ENCODE data around the gene GRIP1.

GRIP1 gene

DNA sequence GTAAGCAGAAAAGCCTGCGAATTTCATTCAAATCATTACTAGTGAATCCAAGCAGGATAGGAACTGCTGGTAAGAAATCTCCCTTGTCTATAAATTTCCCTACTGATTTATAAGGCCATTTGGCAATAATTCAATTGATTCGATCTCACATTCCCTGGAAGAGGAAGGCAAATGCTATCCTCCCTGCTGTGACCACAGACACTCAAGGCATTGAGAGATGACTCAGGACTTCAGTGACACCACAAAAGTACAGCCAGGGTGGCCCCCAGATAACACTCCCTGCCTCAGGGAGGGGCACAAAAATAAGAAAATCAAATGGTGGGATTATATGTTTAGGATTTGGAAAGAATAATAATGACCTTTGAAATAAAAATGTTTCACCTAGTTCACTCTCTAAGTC, 162.7 kb downstream of the GRIP1 start:
- no peak overlapping the region for H3K4me3 ChIP-seq (replicated peaks; ENCODE audit: insufficient read depth, low read length)
- no peak overlapping the region for H3K27ac ChIP-seq (replicated peaks)
- TF ChIP-seq GABPA (IDR thresholded peaks at IDR 0.05; ENCODE audit: low read depth) = no peak
- no peak for TF ChIP-seq SPI1 (IDR thresholded peaks at IDR 0.05; ENCODE audit: borderline replicate concordance, low read depth)
- TF ChIP-seq, protein P1, sequence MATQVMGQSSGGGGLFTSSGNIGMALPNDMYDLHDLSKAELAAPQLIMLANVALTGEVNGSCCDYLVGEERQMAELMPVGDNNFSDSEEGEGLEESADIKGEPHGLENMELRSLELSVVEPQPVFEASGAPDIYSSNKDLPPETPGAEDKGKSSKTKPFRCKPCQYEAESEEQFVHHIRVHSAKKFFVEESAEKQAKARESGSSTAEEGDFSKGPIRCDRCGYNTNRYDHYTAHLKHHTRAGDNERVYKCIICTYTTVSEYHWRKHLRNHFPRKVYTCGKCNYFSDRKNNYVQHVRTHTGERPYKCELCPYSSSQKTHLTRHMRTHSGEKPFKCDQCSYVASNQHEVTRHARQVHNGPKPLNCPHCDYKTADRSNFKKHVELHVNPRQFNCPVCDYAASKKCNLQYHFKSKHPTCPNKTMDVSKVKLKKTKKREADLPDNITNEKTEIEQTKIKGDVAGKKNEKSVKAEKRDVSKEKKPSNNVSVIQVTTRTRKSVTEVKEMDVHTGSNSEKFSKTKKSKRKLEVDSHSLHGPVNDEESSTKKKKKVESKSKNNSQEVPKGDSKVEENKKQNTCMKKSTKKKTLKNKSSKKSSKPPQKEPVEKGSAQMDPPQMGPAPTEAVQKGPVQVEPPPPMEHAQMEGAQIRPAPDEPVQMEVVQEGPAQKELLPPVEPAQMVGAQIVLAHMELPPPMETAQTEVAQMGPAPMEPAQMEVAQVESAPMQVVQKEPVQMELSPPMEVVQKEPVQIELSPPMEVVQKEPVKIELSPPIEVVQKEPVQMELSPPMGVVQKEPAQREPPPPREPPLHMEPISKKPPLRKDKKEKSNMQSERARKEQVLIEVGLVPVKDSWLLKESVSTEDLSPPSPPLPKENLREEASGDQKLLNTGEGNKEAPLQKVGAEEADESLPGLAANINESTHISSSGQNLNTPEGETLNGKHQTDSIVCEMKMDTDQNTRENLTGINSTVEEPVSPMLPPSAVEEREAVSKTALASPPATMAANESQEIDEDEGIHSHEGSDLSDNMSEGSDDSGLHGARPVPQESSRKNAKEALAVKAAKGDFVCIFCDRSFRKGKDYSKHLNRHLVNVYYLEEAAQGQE (IDR thresholded peaks at IDR 0.05; ENCODE audit: insufficient replicate concordance, low read depth) = no peak
- TF ChIP-seq, protein P2, sequence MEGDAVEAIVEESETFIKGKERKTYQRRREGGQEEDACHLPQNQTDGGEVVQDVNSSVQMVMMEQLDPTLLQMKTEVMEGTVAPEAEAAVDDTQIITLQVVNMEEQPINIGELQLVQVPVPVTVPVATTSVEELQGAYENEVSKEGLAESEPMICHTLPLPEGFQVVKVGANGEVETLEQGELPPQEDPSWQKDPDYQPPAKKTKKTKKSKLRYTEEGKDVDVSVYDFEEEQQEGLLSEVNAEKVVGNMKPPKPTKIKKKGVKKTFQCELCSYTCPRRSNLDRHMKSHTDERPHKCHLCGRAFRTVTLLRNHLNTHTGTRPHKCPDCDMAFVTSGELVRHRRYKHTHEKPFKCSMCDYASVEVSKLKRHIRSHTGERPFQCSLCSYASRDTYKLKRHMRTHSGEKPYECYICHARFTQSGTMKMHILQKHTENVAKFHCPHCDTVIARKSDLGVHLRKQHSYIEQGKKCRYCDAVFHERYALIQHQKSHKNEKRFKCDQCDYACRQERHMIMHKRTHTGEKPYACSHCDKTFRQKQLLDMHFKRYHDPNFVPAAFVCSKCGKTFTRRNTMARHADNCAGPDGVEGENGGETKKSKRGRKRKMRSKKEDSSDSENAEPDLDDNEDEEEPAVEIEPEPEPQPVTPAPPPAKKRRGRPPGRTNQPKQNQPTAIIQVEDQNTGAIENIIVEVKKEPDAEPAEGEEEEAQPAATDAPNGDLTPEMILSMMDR (IDR thresholded peaks at IDR 0.05; ENCODE audit: insufficient read depth, low read length) = no peak
- TF ChIP-seq POLR2AphosphoS5 (IDR thresholded peaks at IDR 0.05; ENCODE audit: low read depth) = no peak
- DNase-seq (ENCODE audit: low read depth in 1 of 2, low spot score in 1 of 2) = no peak
- no peaks in the 10 kb centered on the region for H3K27me3 ChIP-seq (ENCODE audit: insufficient read depth, poor library complexity, severe bottlenecking)

GRCh38 chr12:66514581-66514980, 164.3 kb downstream of the GRIP1 start:
- Histone ChIP-seq H3K27me3 (ENCODE audit: insufficient read depth, poor library complexity, severe bottlenecking) (no peaks in the 10 kb centered on the region), H3K27ac (replicated peaks) (no peak overlapping the region), H3K4me3 (replicated peaks; ENCODE audit: insufficient read depth, low read length) (no peak overlapping the region)
- TF ChIP-seq, protein P1 (IDR thresholded peaks at IDR 0.05; ENCODE audit: insufficient replicate concordance, low read depth) = no peak
- TF ChIP-seq SPI1 (IDR thresholded peaks at IDR 0.05; ENCODE audit: borderline replicate concordance, low read depth) (no peak), POLR2AphosphoS5 (IDR thresholded peaks at IDR 0.05; ENCODE audit: low read depth) (no peak), GABPA (IDR thresholded peaks at IDR 0.05; ENCODE audit: low read depth) (no peak)
- TF ChIP-seq, protein P2 (IDR thresholded peaks at IDR 0.05; ENCODE audit: insufficient read depth, low read length) = no peak
- DNase-seq (ENCODE audit: low read depth in 1 of 2, low spot score in 1 of 2) = no peak

DNA sequence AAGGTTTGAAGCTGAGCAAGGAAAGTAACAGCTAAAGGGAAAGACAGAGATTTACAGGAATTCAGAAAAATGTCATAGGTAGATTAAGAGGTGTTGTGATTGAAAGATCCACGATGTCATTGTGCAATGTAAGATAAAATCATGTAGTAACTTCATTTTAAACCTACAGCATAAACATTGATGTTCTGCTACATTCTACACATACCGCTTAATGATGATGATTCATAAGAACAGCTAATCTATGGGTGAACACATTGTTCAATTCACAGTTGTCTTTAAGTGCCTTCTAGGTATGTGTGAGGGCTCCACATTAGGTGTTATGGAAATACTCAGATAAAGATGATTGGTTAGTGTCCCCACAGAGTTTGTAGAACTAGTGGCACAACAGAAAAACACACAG, 170.9 kb downstream of the GRIP1 start:
- Histone ChIP-seq H3K27me3 (ENCODE audit: insufficient read depth, poor library complexity, severe bottlenecking) (no peaks in the 10 kb centered on the region), H3K27ac (replicated peaks) (no peak overlapping the region), H3K4me3 (replicated peaks; ENCODE audit: insufficient read depth, low read length) (no peak overlapping the region)
- no peak for DNase-seq (ENCODE audit: low read depth in 1 of 2, low spot score in 1 of 2)
- TF ChIP-seq POLR2AphosphoS5 (IDR thresholded peaks at IDR 0.05; ENCODE audit: low read depth) = no peak
- TF ChIP-seq GABPA (IDR thresholded peaks at IDR 0.05; ENCODE audit: low read depth) = no peak
- TF ChIP-seq, protein P2 (IDR thresholded peaks at IDR 0.05; ENCODE audit: insufficient read depth, low read length) = no peak
- no peak for TF ChIP-seq SPI1 (IDR thresholded peaks at IDR 0.05; ENCODE audit: borderline replicate concordance, low read depth)
- TF ChIP-seq, protein P1 (IDR thresholded peaks at IDR 0.05; ENCODE audit: insufficient replicate concordance, low read depth) = no peak
